Activated CD4-positive, alpha-beta T cell treated with anti-CD3 and anti-CD28 coated beads, Interleukin-2, amount 10 ng/mL, durations not matched to agents 24 days and 14 days (primary cell): ENCODE results near the gene CGAS. TPM values are rescaled to one million over a fixed set of nuclear protein-coding genes. Genes with fewer than 3 reads are reported as not detected.
"Not testable (repeated sequence)": the region's sequence is repeated elsewhere in the genome, so short reads cannot be mapped to it uniquely, and the experiment has no call there.

Experiments
- DNase-seq: peaks from one replicate; pipeline ENCODE4 v3.0.0; 2022
- H3K27ac Mint-ChIP-seq: one replicate; pipeline ENCODE4 v1.8.0; 2022; ENCODE audit warnings: mild to moderate bottlenecking, mixed read lengths
- H3K27me3 Mint-ChIP-seq: one replicate; pipeline ENCODE4 v1.8.0; 2022; ENCODE audit warnings: mixed read lengths
- H3K36me3 Mint-ChIP-seq: one replicate; pipeline ENCODE4 v1.8.0; 2022; ENCODE audit warnings: low read depth, mild to moderate bottlenecking, mixed read lengths
- H3K4me1 Mint-ChIP-seq: one replicate; pipeline ENCODE4 v1.8.0; 2021; ENCODE audit warnings: mixed read lengths
- H3K4me3 Mint-ChIP-seq: one replicate; pipeline ENCODE4 v1.8.0; 2022; ENCODE audit warnings: mild to moderate bottlenecking, moderate library complexity, mixed read lengths
- H3K9me3 Mint-ChIP-seq: one replicate; pipeline ENCODE4 v1.8.0; 2021; ENCODE audit warnings: mixed read lengths
- intact Hi-C: fragments of 100-400 bp; cut with micrococcal nuclease; formaldehyde crosslinking; loops from one replicate; pipeline ENCODE4 v1.15.1; 2023
- total RNA-seq: library from RNA; stranded (reverse); gene quantifications from 2 replicates; pipeline ENCODE4 v1.2.3, GENCODE V29; 2022

CGAS gene
- 45.0 and 49.7 TPM in 2 replicates for total RNA-seq

DNA sequence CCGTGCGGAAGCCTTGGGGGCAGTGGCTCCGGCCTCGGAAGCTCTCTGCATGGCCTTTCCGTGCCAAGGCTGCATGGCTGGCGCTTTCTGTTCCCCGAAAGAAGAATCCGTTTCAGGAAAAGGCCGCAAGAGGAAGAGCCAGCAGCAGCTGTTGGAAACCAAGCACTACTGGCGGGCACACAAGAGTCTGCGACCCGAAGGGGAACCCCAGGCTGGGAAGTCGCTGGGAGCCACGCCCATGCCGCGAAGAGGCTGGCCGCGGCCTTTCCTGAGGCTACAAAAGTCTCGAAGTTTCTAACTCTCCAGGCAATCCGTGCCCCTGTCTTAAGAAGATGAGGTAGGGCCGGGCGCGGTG lies at the start of gene CGAS:
TSS of gene CGAS (minus strand) at position 191 of the 355 bp plus-strand sequence. CDS start at position 75, 116 bp downstream.
- peak within 1 kb of the TSS; percentile 90 for H3K4me3 Mint-ChIP-seq
- H3K4me1 Mint-ChIP-seq: peaks cover 24% of the 10 kb centered on the region
- peak; percentile 94 for DNase-seq
- peaks cover 27% of the 10 kb centered on the region for H3K36me3 Mint-ChIP-seq
- no peaks in the 10 kb centered on the region for H3K27me3 Mint-ChIP-seq
- peak within 1 kb of the TSS; percentile 89 for H3K27ac Mint-ChIP-seq
- no peaks in the 10 kb centered on the region for H3K9me3 Mint-ChIP-seq
- intact Hi-C loops: loop anchor here (1.0 to 10.0 kb wide), 3 partner anchors 9 to 273 kb away; partner anchors contain the start of gene MTO1

DNA sequence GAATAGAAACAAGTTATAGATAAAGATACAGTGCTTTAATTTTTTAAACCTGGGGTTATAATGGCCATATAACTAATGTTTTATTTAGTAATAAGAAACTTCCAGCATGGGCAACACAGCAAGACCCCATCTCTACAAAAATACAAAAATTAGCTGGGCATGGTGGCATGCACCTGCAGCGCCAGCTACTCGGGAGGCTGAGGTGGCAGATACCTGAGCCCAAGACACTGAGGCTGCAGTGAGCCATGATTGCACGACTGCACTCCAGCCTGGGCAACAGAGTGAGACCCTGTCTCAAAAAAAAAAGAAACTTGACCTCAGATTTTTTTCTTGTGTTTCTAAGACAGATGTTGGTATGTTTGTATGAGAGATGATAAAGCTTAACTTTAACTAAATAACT lies 45.8 kb upstream of the CGAS start:
- H3K36me3 Mint-ChIP-seq: peaks cover 38% of the 10 kb centered on the region
- no peak for DNase-seq
- no peak overlapping the region for H3K4me3 Mint-ChIP-seq
- intact Hi-C loops: no loop called here
- no peaks in the 10 kb centered on the region for H3K27me3 Mint-ChIP-seq
- no peaks in the 10 kb centered on the region for H3K9me3 Mint-ChIP-seq
- no peak overlapping the region for H3K27ac Mint-ChIP-seq
- no peaks in the 10 kb centered on the region for H3K4me1 Mint-ChIP-seq

GRCh38 chr6:73491377-73491776 lies 39.3 kb upstream of the CGAS start:
- Mint-ChIP-seq H3K9me3 (peaks cover 7% of the 10 kb centered on the region), H3K27me3 (no peaks in the 10 kb centered on the region), H3K4me3 (no peak overlapping the region), H3K36me3 (peaks cover 55% of the 10 kb centered on the region), H3K4me1 (no peaks in the 10 kb centered on the region), H3K27ac (no peak overlapping the region)
- intact Hi-C loops: no loop called here
- DNase-seq: no peak

DNA sequence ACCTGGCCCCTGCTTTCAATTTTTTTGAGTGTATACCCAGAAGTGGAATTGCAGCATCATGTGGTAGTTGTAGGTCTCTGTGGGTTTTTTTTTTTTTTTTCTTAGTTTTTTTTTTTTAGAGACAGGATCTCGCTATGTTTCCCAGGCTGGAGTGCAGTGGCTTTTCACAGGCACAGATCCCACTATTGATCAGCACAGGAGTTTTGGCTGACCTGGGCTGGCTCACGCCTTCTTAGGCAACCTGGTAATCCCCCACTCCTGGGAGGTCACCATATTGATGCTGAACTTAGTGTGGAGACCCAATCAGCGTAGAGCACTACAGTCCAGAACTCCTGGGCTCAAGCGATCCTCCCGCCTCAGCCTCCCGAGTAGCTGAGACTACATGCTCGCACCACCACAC lies 35.4 kb upstream of the CGAS start:
- no peaks in the 10 kb centered on the region for H3K27me3 Mint-ChIP-seq

GRCh38 chr6:73484438-73484837 lies 32.3 kb upstream of the CGAS start:
- peaks cover 2% of the 10 kb centered on the region for H3K4me1 Mint-ChIP-seq
- peaks cover 65% of the 10 kb centered on the region for H3K36me3 Mint-ChIP-seq
- DNase-seq: no peak
- intact Hi-C loops: no loop called here
- peak overlapping the region; percentile 9 for H3K27ac Mint-ChIP-seq
- no peak overlapping the region for H3K4me3 Mint-ChIP-seq
- no peaks in the 10 kb centered on the region for H3K27me3 Mint-ChIP-seq
- H3K9me3 Mint-ChIP-seq: peaks cover 4% of the 10 kb centered on the region

More for the DNA sequence above, 35.4 kb upstream of the CGAS start:
- Mint-ChIP-seq H3K27ac (no peak overlapping the region), H3K4me1 (no peaks in the 10 kb centered on the region), H3K9me3 (peaks cover 7% of the 10 kb centered on the region), H3K36me3 (peaks cover 66% of the 10 kb centered on the region), H3K4me3 (no peak overlapping the region)
- no peak for DNase-seq
- intact Hi-C loops: no loop called here

DNA sequence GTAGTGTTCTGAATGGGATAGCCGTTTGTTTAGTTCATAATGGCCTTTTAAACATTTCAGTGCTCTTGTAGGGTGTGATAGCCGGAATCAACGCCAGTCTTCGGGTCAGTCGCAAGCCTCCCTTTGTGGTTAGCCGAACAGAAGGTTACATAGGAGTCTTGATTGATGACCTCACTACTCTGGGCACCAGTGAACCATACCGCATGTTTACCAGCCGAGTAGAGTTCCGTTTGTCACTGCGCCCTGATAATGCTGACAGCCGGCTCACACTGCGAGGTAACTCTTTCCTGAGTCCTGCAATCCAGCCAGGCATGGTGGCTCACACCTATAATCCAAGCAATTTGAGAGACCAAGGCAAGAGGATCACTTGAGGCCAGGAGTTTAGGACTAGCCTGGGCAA lies 29.9 kb upstream of the CGAS start:
- DNase-seq: no peak
- Mint-ChIP-seq H3K36me3 (peaks cover 60% of the 10 kb centered on the region), H3K27ac (no peak overlapping the region), H3K9me3 (no peaks in the 10 kb centered on the region), H3K4me1 (peaks cover 2% of the 10 kb centered on the region), H3K4me3 (no peak overlapping the region), H3K27me3 (no peaks in the 10 kb centered on the region)
- intact Hi-C loops: no loop called here

- no peak overlapping the region for H3K27ac Mint-ChIP-seq
- H3K4me3 Mint-ChIP-seq: no peak overlapping the region
- no peaks in the 10 kb centered on the region for H3K9me3 Mint-ChIP-seq
- H3K36me3 Mint-ChIP-seq: peaks cover 58% of the 10 kb centered on the region
- intact Hi-C loops: no loop called here
- peaks cover 3% of the 10 kb centered on the region for H3K4me1 Mint-ChIP-seq
- DNase-seq: no peak
- no peaks in the 10 kb centered on the region for H3K27me3 Mint-ChIP-seq
Observed at GRCh38 chr6:73477407-73477806, 25.3 kb upstream of the CGAS start.

DNA sequence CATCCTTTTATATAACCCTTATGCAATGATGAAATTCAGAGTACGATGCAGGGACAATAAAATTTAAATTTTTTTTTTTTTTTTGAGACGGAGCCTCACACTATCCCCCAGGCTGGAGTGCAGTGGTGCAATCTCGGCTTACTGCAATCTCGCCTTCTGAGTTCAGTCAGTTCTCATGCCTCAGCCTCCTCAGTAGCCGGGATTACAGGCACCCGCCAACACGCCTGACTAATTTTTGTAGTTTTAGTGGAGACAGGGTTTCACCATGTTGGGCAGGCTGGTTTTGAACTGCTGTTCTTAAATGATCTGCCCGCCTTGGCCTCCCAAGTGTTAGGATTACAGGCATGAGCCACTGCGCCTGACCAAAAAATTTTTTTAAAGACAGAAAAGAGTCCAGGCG lies 24.6 kb upstream of the CGAS start:
- no peak overlapping the region for H3K4me3 Mint-ChIP-seq
- H3K36me3 Mint-ChIP-seq: peaks cover 57% of the 10 kb centered on the region
- H3K4me1 Mint-ChIP-seq: peaks cover 9% of the 10 kb centered on the region
- no peak overlapping the region for H3K27ac Mint-ChIP-seq
- intact Hi-C loops: no loop called here
- no peaks in the 10 kb centered on the region for H3K9me3 Mint-ChIP-seq
- no peaks in the 10 kb centered on the region for H3K27me3 Mint-ChIP-seq
- no peak for DNase-seq

- intact Hi-C loops: no loop called here
- H3K36me3 Mint-ChIP-seq: peaks cover 61% of the 10 kb centered on the region
- no peaks in the 10 kb centered on the region for H3K9me3 Mint-ChIP-seq
- no peak for DNase-seq
- no peaks in the 10 kb centered on the region for H3K27me3 Mint-ChIP-seq
- H3K4me1 Mint-ChIP-seq: peaks cover 16% of the 10 kb centered on the region
- peak overlapping the region; percentile 79 for H3K27ac Mint-ChIP-seq
- H3K4me3 Mint-ChIP-seq: peak overlapping the region; percentile 70
Observed at GRCh38 chr6:73471686-73472290, 19.7 kb upstream of the CGAS start.

- H3K9me3 Mint-ChIP-seq: no peaks in the 10 kb centered on the region
- peak; percentile 93 for DNase-seq
- peak within 1 kb of the TSS; percentile 94 for H3K4me3 Mint-ChIP-seq
- intact Hi-C loops: loop anchor here (1.0 to 5.0 kb wide), 6 partner anchors 9 to 839 kb away; partner anchors contain the start of genes CGAS, EEF1A1, KCNQ5 and SLC17A5
- H3K27ac Mint-ChIP-seq: peak within 1 kb of the TSS; percentile 98
- peaks cover 21% of the 10 kb centered on the region for H3K36me3 Mint-ChIP-seq
- no peaks in the 10 kb centered on the region for H3K27me3 Mint-ChIP-seq
- H3K4me1 Mint-ChIP-seq: peaks cover 45% of the 10 kb centered on the region
Observed at GRCh38 chr6:73461537-73462350, 9.6 kb upstream of the CGAS start, which contains the start of gene MTO1. Gene MTO1, plus strand, starts transcription at chr6:73461737. Its CDS starts 118 bp downstream, at chr6:73461855.

- Mint-ChIP-seq H3K36me3 (peaks cover 12% of the 10 kb centered on the region), H3K4me1 (peaks cover 42% of the 10 kb centered on the region), H3K27me3 (no peaks in the 10 kb centered on the region), H3K27ac (peak overlapping the region; percentile 77), H3K4me3 (peak overlapping the region; percentile 94), H3K9me3 (no peaks in the 10 kb centered on the region)
- DNase-seq: no peak
- intact Hi-C loops: loop anchor here (2.0 to 5.0 kb wide), 5 partner anchors 61 to 838 kb away; partner anchors contain the start of genes EEF1A1, KCNQ5 and SLC17A5
Observed at GRCh38 chr6:73460056-73460455, 8.0 kb upstream of the CGAS start.

GRCh38 chr6:73459474-73459873 lies 7.4 kb upstream of the CGAS start:
- Mint-ChIP-seq H3K36me3 (peaks cover 12% of the 10 kb centered on the region), H3K4me3 (peak overlapping the region; percentile 94), H3K27ac (peak overlapping the region; percentile 6), H3K4me1 (peaks cover 42% of the 10 kb centered on the region)
- not testable (repeated sequence) for DNase-seq, H3K9me3 Mint-ChIP-seq, H3K27me3 Mint-ChIP-seq
- intact Hi-C loops: loop anchor here (10.0 kb wide), 1 partner anchor 265 kb away; no protein-coding TSS in a partner anchor

DNA sequence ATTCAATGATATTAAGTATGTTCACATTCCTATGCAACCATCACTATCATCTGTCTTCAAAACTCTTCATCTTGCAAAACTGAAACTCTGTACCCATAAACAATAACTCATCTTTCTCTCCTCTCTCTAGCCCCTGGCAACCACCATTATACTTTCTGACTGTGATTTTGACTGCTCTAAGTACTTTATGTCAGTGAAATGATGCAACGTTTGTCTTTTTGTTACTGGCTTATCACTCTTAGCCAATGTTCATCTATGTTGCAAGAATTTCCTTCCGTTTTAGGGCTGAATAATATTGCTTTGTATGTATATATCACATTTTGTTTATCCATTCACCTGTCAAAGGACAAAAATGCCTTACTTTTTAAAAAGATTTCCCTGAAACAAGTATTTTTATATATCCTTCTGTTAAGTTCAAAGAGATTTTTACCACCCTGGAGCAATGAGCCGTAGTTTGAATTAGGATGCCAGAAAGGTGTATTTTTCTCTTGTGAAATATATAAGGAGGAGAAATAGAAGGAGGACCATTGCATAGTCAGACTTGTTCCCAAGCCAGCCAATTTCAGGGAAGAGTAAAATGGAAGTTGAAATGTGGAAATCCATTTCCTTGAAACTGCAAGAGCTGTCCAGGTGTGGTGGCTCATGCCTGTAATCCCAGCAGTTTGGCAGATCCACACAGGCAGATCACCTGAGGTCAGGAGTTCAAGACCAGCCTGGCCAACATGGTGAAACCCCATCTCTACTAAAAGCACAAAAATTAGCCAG lies 4.0 kb upstream of the CGAS start:
- Mint-ChIP-seq H3K27me3 (no peaks in the 10 kb centered on the region), H3K27ac (peak overlapping the region; percentile 34), H3K4me1 (peaks cover 33% of the 10 kb centered on the region), H3K9me3 (no peaks in the 10 kb centered on the region), H3K4me3 (no peak overlapping the region), H3K36me3 (no peaks in the 10 kb centered on the region)
- intact Hi-C loops: loop anchor here (10.0 kb wide), 1 partner anchor 269 kb away; no protein-coding TSS in a partner anchor
- DNase-seq: no peak
